HAP-1 (cell line): Measurements from ENCODE around the gene LPIN1.
"Not testable (repeated sequence)": the region's sequence is repeated elsewhere in the genome, so short reads cannot be mapped to it uniquely, and the experiment has no call there.

Experiments
- DNase-seq, 2 experiments: peaks; one replicate each; pipeline ENCODE4 v3.0.0-alpha.2; 2016 to 2020; ENCODE audit warnings: low spot score in 2 of 2
- H3K27me3 ChIP-seq: fragments of 250-450 bp; sonication (Bioruptor Pico); 2 replicates; pipeline ENCODE4 v1.5.1; 2020; ENCODE audit warnings: low read depth, mild to moderate bottlenecking, moderate library complexity
- H3K36me3 ChIP-seq: fragments of 250-450 bp; sonication (Bioruptor Pico); replicated peaks from 2 replicates; pipeline ENCODE4 v1.5.1; 2020; ENCODE audit warnings: mild to moderate bottlenecking
- H3K4me1 ChIP-seq: fragments of 250-450 bp; sonication (Bioruptor Pico); 2 replicates; pipeline ENCODE4 v1.5.1; 2020; ENCODE audit warnings: mild to moderate bottlenecking
- H3K4me3 ChIP-seq: fragments of 250-450 bp; sonication (Bioruptor Pico); 2 replicates; pipeline ENCODE4 v1.5.1; 2020; ENCODE audit warnings: mild to moderate bottlenecking, moderate library complexity
- H3K9me3 ChIP-seq: fragments of 250-450 bp; sonication (Bioruptor Pico); 2 replicates; pipeline ENCODE4 v1.5.1; 2020; ENCODE audit warnings: mild to moderate bottlenecking, moderate library complexity
- in situ Hi-C: fragments of 300-500 bp; cut with MboI; formaldehyde crosslinking; loops from 3 replicates; pipeline ENCODE4 v1.14.3; 2020; ENCODE audit warnings: low sequenced_read_pairs, inconsistent platforms, mixed read lengths

Gene LPIN1

DNA sequence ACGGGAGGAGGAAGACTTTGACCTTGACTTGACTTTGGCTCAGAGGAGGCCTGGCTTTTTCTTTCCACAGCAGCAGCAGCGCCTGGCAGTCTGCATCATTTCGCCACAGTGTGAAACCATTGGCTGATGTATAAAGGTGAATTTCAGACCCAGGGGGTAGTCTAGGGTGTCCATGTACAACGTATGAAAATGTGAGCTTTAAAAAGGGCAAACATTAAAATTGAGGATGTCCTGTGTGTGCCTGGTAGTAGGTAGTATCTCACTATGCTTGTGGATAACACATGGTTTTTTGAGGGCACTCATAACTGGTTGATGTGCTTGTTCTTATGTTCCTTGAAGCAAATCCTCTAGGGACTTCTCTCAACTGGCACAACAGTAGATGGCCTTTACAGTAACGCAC is 86.1 kb downstream of the LPIN1 start:
- in situ Hi-C loops, result no loop called here
- Histone ChIP-seq H3K4me1 (peaks cover 13% of the 10 kb centered on the region), H3K9me3 (no peaks in the 10 kb centered on the region), H3K4me3 (no peak overlapping the region), H3K27me3 (peaks cover 15% of the 10 kb centered on the region), H3K36me3 (no peaks in the 10 kb centered on the region)
- DNase-seq, result no peak

- Histone ChIP-seq H3K27me3 (peaks cover 15% of the 10 kb centered on the region), H3K36me3 (no peaks in the 10 kb centered on the region), H3K4me3 (no peak overlapping the region), H3K9me3 (no peaks in the 10 kb centered on the region), H3K4me1 (peaks cover 13% of the 10 kb centered on the region)
- in situ Hi-C loops, result no loop called here
- DNase-seq, result no peak
Measured at GRCh38 chr2:11833601-11834000, 87.2 kb downstream of the LPIN1 start.

- in situ Hi-C loops, result no loop called here
- Histone ChIP-seq H3K27me3 (peaks cover 17% of the 10 kb centered on the region), H3K4me3 (no peak overlapping the region), H3K9me3 (no peaks in the 10 kb centered on the region), H3K36me3 (no peaks in the 10 kb centered on the region), H3K4me1 (peaks cover 4% of the 10 kb centered on the region)
- DNase-seq, result no peak
Measured at GRCh38 chr2:11835403-11835802, 89.0 kb downstream of the LPIN1 start.

DNA sequence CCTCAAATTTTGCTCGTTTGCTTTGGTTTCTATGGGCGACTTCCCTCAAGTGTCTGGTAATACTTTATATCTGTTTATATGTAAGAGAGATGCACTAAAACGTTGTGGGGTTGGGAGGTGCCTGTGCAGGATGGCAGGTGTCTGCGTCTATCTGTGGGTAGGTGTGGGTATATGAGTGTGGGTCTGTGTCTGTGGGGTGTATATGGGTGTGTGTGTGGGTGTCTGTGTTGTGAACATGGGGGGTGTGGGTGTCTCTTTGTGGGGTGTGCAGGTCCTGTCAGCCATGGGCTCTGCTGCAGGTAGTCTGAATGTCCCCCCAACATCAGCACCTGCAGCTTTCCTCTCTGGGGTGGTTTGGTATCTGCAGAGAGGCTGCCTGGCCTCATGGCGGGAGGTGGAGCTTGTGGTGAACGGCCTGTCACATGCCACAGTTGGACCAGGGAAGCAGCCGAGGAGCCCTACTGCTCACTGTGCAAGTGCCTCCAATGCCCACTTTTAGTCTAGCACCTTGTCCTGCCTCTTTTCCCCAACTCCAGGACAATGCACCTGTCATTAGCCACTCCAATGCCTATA is 90.3 kb downstream of the LPIN1 start:
- DNase-seq, result no peak
- Histone ChIP-seq H3K36me3 (no peaks in the 10 kb centered on the region), H3K4me3 (no peak overlapping the region), H3K4me1 (no peaks in the 10 kb centered on the region), H3K27me3 (peaks cover 15% of the 10 kb centered on the region), H3K9me3 (no peaks in the 10 kb centered on the region)
- in situ Hi-C loops, result no loop called here

DNA sequence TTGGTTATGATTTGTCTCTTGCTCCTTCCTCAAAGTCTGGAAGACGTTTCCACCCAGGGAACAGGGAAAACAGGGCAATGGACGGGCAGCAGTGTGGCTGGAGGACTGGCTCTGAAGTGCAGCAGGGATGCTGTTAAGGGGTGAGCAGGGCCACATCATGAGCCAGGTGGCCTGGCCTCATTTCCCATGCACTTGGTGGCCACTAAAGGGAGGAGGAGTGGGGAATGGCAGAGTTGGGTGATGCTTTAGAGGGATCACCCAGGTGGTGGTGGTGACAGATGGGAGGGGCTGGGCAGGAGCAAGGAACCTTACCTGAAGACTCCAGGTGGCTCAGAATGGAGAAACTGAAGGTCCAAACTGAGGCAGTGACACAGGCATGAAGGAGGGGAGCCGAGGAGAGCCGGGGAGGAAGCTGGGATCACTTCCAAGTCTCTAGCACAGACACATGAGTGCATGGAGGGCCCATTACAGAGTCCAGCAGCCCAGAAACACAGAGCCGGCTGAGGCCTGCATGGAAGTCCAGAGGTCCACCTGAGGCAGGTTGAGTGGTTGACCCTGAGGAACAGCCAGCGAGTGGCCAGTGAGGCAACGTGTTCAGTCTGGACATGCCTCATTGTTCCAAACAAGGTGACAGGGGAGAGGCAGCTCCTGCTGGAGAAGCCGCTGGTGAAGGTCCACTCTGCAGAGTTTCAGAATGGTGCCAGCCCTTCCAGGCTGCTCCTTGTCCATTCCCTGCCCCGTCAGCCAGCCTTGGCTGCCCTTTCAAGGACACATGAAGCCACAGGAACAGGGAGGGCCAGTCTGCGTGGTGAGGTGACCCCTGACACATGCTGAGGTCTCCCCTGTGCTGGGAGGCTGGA is 91.7 kb downstream of the LPIN1 start:
- Histone ChIP-seq H3K4me3 (no peak overlapping the region), H3K4me1 (no peaks in the 10 kb centered on the region), H3K27me3 (peaks cover 15% of the 10 kb centered on the region), H3K9me3 (no peaks in the 10 kb centered on the region), H3K36me3 (no peaks in the 10 kb centered on the region)
- no peak for DNase-seq
- in situ Hi-C loops, result no loop called here

DNA sequence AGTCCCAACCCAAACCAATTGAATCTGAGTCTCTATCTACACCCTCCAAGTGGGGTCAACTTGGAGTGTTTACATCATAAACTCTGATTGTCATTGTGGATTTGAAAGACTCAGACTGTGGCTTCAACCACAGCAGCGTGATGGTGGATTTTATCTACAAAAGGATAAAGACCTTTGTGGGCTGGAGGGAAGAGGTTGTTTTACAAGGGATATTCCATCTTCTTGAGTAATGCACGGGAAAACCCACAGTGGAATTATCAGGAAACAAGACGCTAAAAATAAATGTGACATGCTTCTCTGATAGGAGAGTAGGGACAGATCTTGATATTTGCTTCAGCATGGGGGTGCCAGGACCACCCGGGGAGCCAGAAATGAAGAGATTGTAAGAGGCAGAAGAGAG is 93.5 kb downstream of the LPIN1 start:
- in situ Hi-C loops, result no loop called here

GRCh38 chr2:11842336-11842735 is 95.9 kb downstream of the LPIN1 start:
- no peak for DNase-seq
- Histone ChIP-seq H3K4me1 (no peaks in the 10 kb centered on the region), H3K9me3 (no peaks in the 10 kb centered on the region), H3K36me3 (no peaks in the 10 kb centered on the region), H3K4me3 (no peak overlapping the region), H3K27me3 (peaks cover 5% of the 10 kb centered on the region)
- in situ Hi-C loops, result no loop called here

More for the DNA sequence above, 93.5 kb downstream of the LPIN1 start:
- H3K4me1 ChIP-seq, result no peaks in the 10 kb centered on the region
- peaks cover 10% of the 10 kb centered on the region for H3K27me3 ChIP-seq
- no peaks in the 10 kb centered on the region for H3K9me3 ChIP-seq
- DNase-seq, result no peak
- H3K36me3 ChIP-seq, result no peaks in the 10 kb centered on the region
- no peak overlapping the region for H3K4me3 ChIP-seq

- in situ Hi-C loops, H3K9me3 ChIP-seq, H3K4me1 ChIP-seq, H3K27me3 ChIP-seq, DNase-seq, H3K4me3 ChIP-seq, H3K36me3 ChIP-seq: not testable (repeated sequence)
Measured at GRCh38 chr2:11844798-11845197, 98.4 kb downstream of the LPIN1 start.

- in situ Hi-C loops, H3K4me3 ChIP-seq, H3K36me3 ChIP-seq, DNase-seq, H3K4me1 ChIP-seq, H3K27me3 ChIP-seq, H3K9me3 ChIP-seq: not testable (repeated sequence)
Measured at GRCh38 chr2:11847935-11848334, 101.5 kb downstream of the LPIN1 start.

DNA sequence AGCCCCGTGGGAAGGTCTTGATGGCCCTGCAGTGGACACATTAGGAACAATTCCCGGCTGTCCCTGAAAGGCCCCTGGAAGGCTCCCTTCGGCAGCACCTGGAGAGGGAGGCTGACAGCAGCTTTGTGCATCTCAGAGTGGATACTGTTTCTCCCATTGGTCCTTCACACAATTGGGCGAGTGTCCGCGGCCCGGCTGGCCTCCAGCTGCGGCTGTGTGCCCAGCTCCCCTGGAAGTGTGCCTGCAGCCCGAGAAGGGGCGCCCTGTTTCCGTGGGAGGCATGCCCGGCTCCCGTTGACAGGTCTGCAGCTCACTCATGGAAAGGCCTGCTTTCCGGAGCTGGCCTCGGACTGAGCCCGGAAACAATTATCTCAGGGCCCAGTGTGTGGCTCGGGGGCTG is 103.7 kb downstream of the LPIN1 start:
- Histone ChIP-seq H3K9me3 (no peaks in the 10 kb centered on the region), H3K36me3 (no peaks in the 10 kb centered on the region), H3K4me1 (no peaks in the 10 kb centered on the region), H3K27me3 (peaks cover 2% of the 10 kb centered on the region; the same call in 1 of the 2 replicates), H3K4me3 (no peak overlapping the region)
- DNase-seq, result no peak
- in situ Hi-C loops, result loop anchor here (25.0 kb wide), 1 partner anchor 1162 kb away; no protein-coding TSS in a partner anchor

- in situ Hi-C loops, result loop anchor here (25.0 kb wide), 1 partner anchor 1160 kb away; no protein-coding TSS in a partner anchor
- Histone ChIP-seq H3K4me1 (no peaks in the 10 kb centered on the region), H3K36me3 (no peaks in the 10 kb centered on the region), H3K4me3 (no peak overlapping the region), H3K27me3 (peaks cover 2% of the 10 kb centered on the region; the same call in 1 of the 2 replicates), H3K9me3 (no peaks in the 10 kb centered on the region)
- DNase-seq, result no peak
Measured at GRCh38 chr2:11852526-11853196, 106.2 kb downstream of the LPIN1 start.

GRCh38 chr2:11853197-11853588 is 106.8 kb downstream of the LPIN1 start:
- in situ Hi-C loops, result loop anchor here (25.0 kb wide), 1 partner anchor 1159 kb away; no protein-coding TSS in a partner anchor

GRCh38 chr2:11855064-11855760 is 108.8 kb downstream of the LPIN1 start:
- in situ Hi-C loops, result loop anchor here (25.0 kb wide), 1 partner anchor 1157 kb away; no protein-coding TSS in a partner anchor
- no peak overlapping the region for H3K4me3 ChIP-seq
- H3K4me1 ChIP-seq, result no peaks in the 10 kb centered on the region
- DNase-seq, result no peak
- peaks cover 2% of the 10 kb centered on the region; the same call in 1 of the 2 replicates for H3K27me3 ChIP-seq
- H3K9me3 ChIP-seq, result peaks cover 4% of the 10 kb centered on the region; the same call in 1 of the 2 replicates
- H3K36me3 ChIP-seq, result no peaks in the 10 kb centered on the region

More at GRCh38 chr2:11853197-11853588, 106.8 kb downstream of the LPIN1 start:
- Histone ChIP-seq H3K4me1 (no peaks in the 10 kb centered on the region), H3K27me3 (peaks cover 2% of the 10 kb centered on the region; the same call in 1 of the 2 replicates), H3K9me3 (no peaks in the 10 kb centered on the region; the same call in 1 of the 2 replicates), H3K4me3 (no peak overlapping the region), H3K36me3 (no peaks in the 10 kb centered on the region)
- no peak for DNase-seq
